ENCODE measurements around the gene ERP29.

Gene ERP29

DNA sequence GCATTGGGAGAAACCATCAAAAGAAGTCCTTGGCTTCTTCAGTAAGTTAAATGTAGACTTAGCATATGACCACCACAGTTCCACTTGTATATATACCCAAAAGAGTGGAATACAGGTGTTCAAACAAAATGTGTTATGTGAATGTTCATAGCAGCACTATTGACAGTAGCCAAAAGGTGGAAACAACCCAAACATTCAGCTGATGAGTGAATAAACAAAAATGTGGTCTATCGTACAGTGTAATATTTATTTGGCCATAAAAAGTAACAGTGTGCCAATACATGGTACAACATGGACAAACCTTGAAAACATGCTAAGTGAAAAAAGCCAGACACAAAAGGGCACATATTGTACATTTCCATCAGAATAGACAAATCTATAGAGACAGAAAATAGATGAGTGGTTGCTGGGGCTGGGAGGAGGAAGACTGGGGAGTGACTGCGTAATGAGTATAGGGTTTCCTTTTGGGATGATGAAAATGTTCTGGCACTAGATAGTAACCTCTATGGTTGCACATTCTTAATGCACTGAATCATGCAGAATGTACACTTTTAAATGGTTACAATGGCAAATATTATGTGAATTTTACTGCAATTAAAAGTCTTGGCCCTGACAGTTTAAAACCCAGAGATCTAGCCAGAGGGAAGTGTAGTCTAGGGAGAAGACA lies 5.5 kb downstream of the ERP29 start:
- Histone ChIP-seq H3K4me1 (peaks cover 10 to 32% (median 20%) of the 10 kb centered on the region in 10 experiments), H3K9me3 (replicated peaks in 1 of 11) (peaks cover 0 to 8% (median 4%) of the 10 kb centered on the region in 11 experiments; a peak in 7 of 22 replicates), H3K9ac (no peak overlapping the region), H4K20me1 (peaks cover 74 to 97% (median 89%) of the 10 kb centered on the region in 11 experiments; a peak in 21 of 22 replicates), H3K36me3 (peaks cover 69 to 87% (median 82%) of the 10 kb centered on the region in 11 experiments), H3K27me3 (no peaks in the 10 kb centered on the region), H3K27ac (0 out of 22 replicates have a peak overlapping the region, but pooled peaks of 1 of the 11 experiments have one; percentile 1), H3K4me3 (no peak overlapping the region), H3K4me2 (no peak overlapping the region)
- TF ChIP-seq Cebpa-rat (IDR thresholded peaks at IDR 0.05): no peak

DNA sequence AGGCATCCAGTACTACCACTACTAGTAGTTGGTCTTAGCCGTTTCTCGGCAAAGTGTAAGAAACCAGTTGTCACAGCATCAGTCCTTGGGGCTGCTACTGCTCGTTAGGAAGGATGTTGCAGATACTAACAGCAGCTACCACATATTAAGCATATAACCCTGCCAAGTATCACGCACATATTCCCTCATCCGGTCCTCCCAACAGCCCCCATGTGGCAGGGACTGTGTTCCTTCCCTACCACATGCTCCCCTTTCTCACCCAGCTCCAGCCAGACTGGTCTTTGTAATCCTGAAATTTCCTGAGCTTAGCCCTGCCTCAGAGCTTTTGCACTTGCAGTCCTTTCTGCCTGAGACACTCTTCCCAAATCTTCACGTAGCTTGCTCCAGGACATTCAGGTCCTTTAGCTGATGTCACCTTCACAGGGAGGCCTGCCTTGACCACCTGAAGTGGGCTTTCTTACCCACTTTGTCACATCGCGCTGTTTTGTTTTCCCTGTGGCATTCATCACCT lies 7.8 kb downstream of the ERP29 start:
- Histone ChIP-seq H3K27me3 (no peaks in the 10 kb centered on the region), H3K4me1 (peaks cover 5 to 21% (median 8%) of the 10 kb centered on the region in 10 experiments), H3K9me3 (replicated peaks in 1 of 11) (peaks cover 0 to 4% (median 1%) of the 10 kb centered on the region in 11 experiments; a peak in 7 of 22 replicates), H4K20me1 (peaks cover 64 to 97% (median 85%) of the 10 kb centered on the region in 11 experiments; a peak in 21 of 22 replicates), H3K4me2 (no peak overlapping the region), H3K27ac (no peak overlapping the region), H3K9ac (peak overlapping the region in 1 of 11 experiments; percentile 7; a peak in 2 of 22 replicates), H3K4me3 (no peak overlapping the region), H3K36me3 (peaks cover 74 to 100% (median 94%) of the 10 kb centered on the region in 11 experiments)
- no peak for TF ChIP-seq Cebpa-rat (IDR thresholded peaks at IDR 0.05)

DNA sequence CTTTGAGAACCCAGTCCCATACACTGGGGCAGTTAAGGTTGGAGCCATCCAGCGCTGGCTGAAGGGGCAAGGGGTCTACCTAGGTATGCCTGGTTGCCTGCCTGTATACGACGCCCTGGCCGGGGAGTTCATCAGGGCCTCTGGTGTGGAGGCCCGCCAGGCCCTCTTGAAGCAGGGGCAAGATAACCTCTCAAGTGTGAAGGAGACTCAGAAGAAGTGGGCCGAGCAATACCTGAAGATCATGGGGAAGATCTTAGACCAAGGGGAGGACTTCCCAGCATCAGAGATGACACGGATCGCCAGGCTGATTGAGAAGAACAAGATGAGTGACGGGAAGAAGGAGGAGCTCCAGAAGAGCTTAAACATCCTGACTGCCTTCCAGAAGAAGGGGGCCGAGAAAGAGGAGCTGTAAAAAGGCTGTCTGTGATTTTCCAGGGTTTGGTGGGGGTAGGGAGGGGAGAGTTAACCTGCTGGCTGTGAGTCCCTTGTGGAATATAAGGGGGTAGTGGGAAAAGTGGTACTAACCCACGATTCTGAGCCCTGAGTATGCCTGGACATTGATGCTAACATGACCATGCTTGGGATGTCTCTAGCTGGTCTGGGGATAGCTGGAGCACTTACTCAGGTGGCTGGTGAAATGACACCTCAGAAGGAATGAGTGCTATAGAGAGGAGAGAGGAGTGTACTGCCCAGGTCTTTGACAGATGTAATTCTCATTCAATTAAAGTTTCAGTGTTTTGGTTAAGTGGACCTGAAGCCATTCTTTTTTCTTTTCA lies 9.2 kb downstream of the ERP29 start:
- H3K27ac ChIP-seq: no peak overlapping the region; a peak in 1 of 22 replicates
- no peak overlapping the region for H3K4me3 ChIP-seq
- H3K9ac ChIP-seq: no peak overlapping the region
- no peak overlapping the region for H3K4me2 ChIP-seq
- TF ChIP-seq Cebpa-rat (IDR thresholded peaks at IDR 0.05): no peak
- H4K20me1 ChIP-seq: peaks cover 50 to 89% (median 74%) of the 10 kb centered on the region in 11 experiments; a peak in 21 of 22 replicates
- no peaks in the 10 kb centered on the region for H3K27me3 ChIP-seq
- H3K4me1 ChIP-seq: peaks cover 8 to 23% (median 15%) of the 10 kb centered on the region in 10 experiments
- H3K36me3 ChIP-seq: peaks cover 63 to 98% (median 85%) of the 10 kb centered on the region in 11 experiments
- H3K9me3 ChIP-seq (replicated peaks in 1 of 11): no peaks in the 10 kb centered on the region

- Histone ChIP-seq H3K4me1 (peaks cover 8 to 19% (median 15%) of the 10 kb centered on the region in 10 experiments), H3K27ac (no peak overlapping the region), H3K9me3 (replicated peaks in 1 of 11) (no peaks in the 10 kb centered on the region), H3K4me3 (no peak overlapping the region), H3K27me3 (no peaks in the 10 kb centered on the region), H3K9ac (no peak overlapping the region), H4K20me1 (peaks cover 40 to 89% (median 59%) of the 10 kb centered on the region in 11 experiments; a peak in 21 of 22 replicates), H3K36me3 (peaks cover 65 to 98% (median 86%) of the 10 kb centered on the region in 11 experiments), H3K4me2 (no peak overlapping the region)
- TF ChIP-seq Cebpa-rat (IDR thresholded peaks at IDR 0.05): no peak
These were observed 10.7 kb downstream of the ERP29 start for GRCh38 chr12:112023759-112024396.

- peaks cover 62 to 98% (median 86%) of the 10 kb centered on the region in 11 experiments for H3K36me3 ChIP-seq
- H3K4me3 ChIP-seq: no peak overlapping the region
- no peak overlapping the region for H3K9ac ChIP-seq
- peak overlapping the region in 9 of 11 experiments; percentile 17 to 76 (median 27); a peak in 16 of 22 replicates for H3K4me2 ChIP-seq
- peak overlapping the region in 4 of 11 experiments; percentile 6 to 47 (median 24); a peak in 6 of 22 replicates for H3K27ac ChIP-seq
- no peaks in the 10 kb centered on the region for H3K27me3 ChIP-seq
- H4K20me1 ChIP-seq: peaks cover 20 to 71% (median 45%) of the 10 kb centered on the region in 11 experiments; a peak in 21 of 22 replicates
- H3K9me3 ChIP-seq (replicated peaks in 1 of 11): no peaks in the 10 kb centered on the region
- peaks cover 8 to 31% (median 19%) of the 10 kb centered on the region in 10 experiments for H3K4me1 ChIP-seq
- TF ChIP-seq Cebpa-rat (IDR thresholded peaks at IDR 0.05): no peak
These were observed 12.7 kb downstream of the ERP29 start for GRCh38 chr12:112025808-112026375.

- no peak for TF ChIP-seq Cebpa-rat (IDR thresholded peaks at IDR 0.05)
- H4K20me1 ChIP-seq: peaks cover 0 to 37% (median 17%) of the 10 kb centered on the region in 11 experiments; a peak in 12 of 22 replicates
- 0 out of 22 replicates have a peak overlapping the region, but pooled peaks of 1 of the 11 experiments have one; percentile 26 for H3K27ac ChIP-seq
- no peak overlapping the region for H3K4me3 ChIP-seq
- H3K36me3 ChIP-seq: peaks cover 59 to 98% (median 86%) of the 10 kb centered on the region in 11 experiments
- H3K9ac ChIP-seq: no peak overlapping the region
- no peaks in the 10 kb centered on the region for H3K9me3 ChIP-seq (replicated peaks in 1 of 11)
- H3K4me1 ChIP-seq: peaks cover 8 to 31% (median 19%) of the 10 kb centered on the region in 10 experiments
- peak overlapping the region in 6 of 11 experiments; percentile 6 to 47 (median 32); a peak in 8 of 22 replicates for H3K4me2 ChIP-seq
- H3K27me3 ChIP-seq: no peaks in the 10 kb centered on the region
These were observed 16.1 kb downstream of the ERP29 start for GRCh38 chr12:112029301-112029700.

DNA sequence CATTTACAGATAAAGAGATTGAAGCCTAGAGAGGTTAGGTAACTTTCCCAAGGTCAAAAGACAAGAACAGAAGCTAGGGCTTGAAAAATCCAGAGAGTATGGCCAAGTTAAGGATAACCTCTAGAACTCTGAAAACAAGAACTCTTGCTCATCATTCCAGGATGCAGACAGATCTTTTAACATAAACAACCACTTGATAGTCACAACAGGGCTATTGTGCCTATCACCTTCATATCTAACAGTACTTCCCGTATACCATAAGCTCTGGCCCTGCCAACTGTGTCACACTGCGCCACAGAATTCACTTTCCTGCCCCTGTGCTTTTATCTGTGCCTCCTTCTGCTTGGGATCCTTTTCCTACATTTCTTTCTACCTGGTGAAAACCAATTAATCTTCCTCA lies 18.2 kb downstream of the ERP29 start:
- H3K4me3 ChIP-seq: no peak overlapping the region
- H3K27ac ChIP-seq: no peak overlapping the region
- no peaks in the 10 kb centered on the region for H3K9me3 ChIP-seq (replicated peaks in 1 of 11)
- TF ChIP-seq Cebpa-rat (IDR thresholded peaks at IDR 0.05): no peak
- peaks cover 0 to 20% (median 9%) of the 10 kb centered on the region in 10 experiments; a peak in 15 of 20 replicates for H3K4me1 ChIP-seq
- peaks cover 0 to 23% (median 10%) of the 10 kb centered on the region in 11 experiments; a peak in 7 of 22 replicates for H4K20me1 ChIP-seq
- H3K9ac ChIP-seq: no peak overlapping the region
- H3K4me2 ChIP-seq: no peak overlapping the region
- peaks cover 77 to 98% (median 91%) of the 10 kb centered on the region in 11 experiments for H3K36me3 ChIP-seq
- H3K27me3 ChIP-seq: no peaks in the 10 kb centered on the region

DNA sequence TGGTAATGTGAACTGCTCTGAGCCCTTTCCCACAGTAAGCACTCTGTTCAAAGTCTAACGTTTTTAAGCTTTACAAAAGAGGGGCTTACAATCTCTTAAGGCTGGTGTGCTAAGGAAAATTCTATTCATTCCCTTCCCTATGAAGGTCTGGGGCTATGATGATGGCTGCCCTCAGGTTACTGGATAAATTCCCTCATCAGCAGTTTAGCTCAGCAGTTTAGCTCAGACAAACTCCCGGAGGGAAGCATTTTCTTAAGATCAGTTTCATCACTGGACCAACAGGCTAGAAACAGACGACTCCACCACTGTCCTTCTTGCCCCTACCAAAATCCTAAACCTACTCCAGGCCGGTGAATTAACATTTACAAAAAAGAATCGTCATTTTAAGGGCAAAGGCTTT lies 19.1 kb downstream of the ERP29 start:
- no peak for TF ChIP-seq Cebpa-rat (IDR thresholded peaks at IDR 0.05)

More for the DNA sequence above, 19.1 kb downstream of the ERP29 start:
- no peak overlapping the region for H3K9ac ChIP-seq
- H3K4me2 ChIP-seq: no peak overlapping the region
- peaks cover 0 to 26% (median 8%) of the 10 kb centered on the region in 11 experiments; a peak in 7 of 22 replicates for H4K20me1 ChIP-seq
- H3K4me3 ChIP-seq: no peak overlapping the region
- H3K4me1 ChIP-seq: peaks cover 0 to 15% (median 9%) of the 10 kb centered on the region in 10 experiments; a peak in 12 of 20 replicates
- H3K27me3 ChIP-seq: no peaks in the 10 kb centered on the region
- H3K27ac ChIP-seq: no peak overlapping the region
- H3K36me3 ChIP-seq: peaks cover 82 to 99% (median 98%) of the 10 kb centered on the region in 11 experiments
- no peaks in the 10 kb centered on the region for H3K9me3 ChIP-seq (replicated peaks in 1 of 11)

Data from BLaER1 treated with 17β-estradiol and CSF1 and Interleukin-3, amounts not matched to agents 10 nM and 100 nM (cell line).